H1 (cell line): Measurements from ENCODE around the gene JUN. TPM values are rescaled to one million over a fixed set of nuclear protein-coding genes. Genes with fewer than 3 reads are reported as not detected.

ENCODE experiments used
- CHD2 ChIP-seq: IDR thresholded peaks from 2 replicates; pipeline ENCODE4 v1.6.1; 2012; ENCODE audit warnings: low read length, improper control_type of control experiment
- CHD7 ChIP-seq: fragments of 300-600 bp; sonication (generic); IDR thresholded peaks from 2 replicates; pipeline ENCODE4 v1.7.1; 2012; ENCODE audit warnings: low read length, moderate library complexity, mild to moderate bottlenecking, inconsistent platforms; ENCODE audit not compliant: insufficient replicate concordance
- EZH2 ChIP-seq: fragments of 200-600 bp; sonication (generic); IDR thresholded peaks from 2 replicates; pipeline ENCODE4 v1.7.1; 2012; ENCODE audit warnings: low read depth, mild to moderate bottlenecking, moderate library complexity, low read length, inconsistent platforms; ENCODE audit not compliant: severe bottlenecking
- HDAC2 ChIP-seq, 2 experiments: fragments of 300-600 bp in 1 of 2; sonication (generic) in 1 of 2; IDR thresholded peaks; 2 replicates each; pipeline ENCODE4 v1.6.1; 2011 to 2012; ENCODE audit warnings: low read depth in 2 of 2, low read length in 2 of 2, mild to moderate bottlenecking in 2 of 2, moderate library complexity in 2 of 2, borderline replicate concordance in 1 of 2, inconsistent platforms in 1 of 2
- MAX ChIP-seq: IDR thresholded peaks from 2 replicates; pipeline ENCODE4 v1.6.1; 2012; ENCODE audit warnings: inconsistent platforms
- NANOG ChIP-seq: IDR thresholded peaks from 2 replicates; pipeline ENCODE4 v1.6.1; 2011; ENCODE audit warnings: low read length, low read depth, mild to moderate bottlenecking, inconsistent platforms; ENCODE audit not compliant: insufficient read depth, poor library complexity, severe bottlenecking
- RAD21 ChIP-seq, 2 experiments: IDR thresholded peaks in 1 of 2; conservative IDR thresholded peaks in 1 of 2; 2 replicates each; pipeline ENCODE4 v1.6.1; 2011; ENCODE audit warnings: low read depth in 2 of 2, low read length in 2 of 2, improper control_type of control experiment in 1 of 2, inconsistent platforms in 1 of 2, mild to moderate bottlenecking in 1 of 2, moderate library complexity in 1 of 2
- RXRA ChIP-seq: IDR thresholded peaks from 2 replicates; pipeline ENCODE4 v1.6.1; 2011; ENCODE audit warnings: low read depth, mild to moderate bottlenecking, low read length, moderate library complexity; ENCODE audit not compliant: insufficient read depth
- SAP30 ChIP-seq: fragments of 300-600 bp; sonication (generic); IDR thresholded peaks from 2 replicates; pipeline ENCODE4 v1.7.1; 2012; ENCODE audit warnings: low read length, moderate library complexity, mild to moderate bottlenecking, inconsistent platforms; ENCODE audit not compliant: insufficient read depth, insufficient replicate concordance
- TBP ChIP-seq: IDR thresholded peaks from 2 replicates; pipeline ENCODE4 v1.6.1; 2011; ENCODE audit warnings: low read depth, low read length, improper control_type of control experiment
- polyA plus RNA-seq, 7 experiments: library from polyadenylated mRNA; depleted of rRNA in 3 of 7; stranded (reverse) in 5 of 7; unstranded in 2 of 7; fragments of >200 nt in 5 of 7; fragments of 200-250 nt in 2 of 7; gene quantifications; 1 replicate in 5 of 7; 2 replicates in 1 of 7; 4 replicates in 1 of 7; pipeline versions ENCODE4 v1.2.1 to v1.2.3, GENCODE V29; 2011 to 2013; ENCODE audit warnings: missing spikeins in 2 of 7, mixed read lengths in 2 of 7
- total RNA-seq: library from RNA; stranded (reverse); fragmentation: NEBNext Ultra II Directional; extraction: Animal tissue kit (Norgen Biotek cat#: 25700); gene quantifications from 2 replicates; pipeline ENCODE4 v1.2.1, GENCODE V29; 2021

Gene JUN
- total and polyA plus RNA-seq, 2 of the 8 experiments (the other 6 are each of a cell fraction or from before 2014, with no cell fraction given), result 4.4 to 10.9 TPM

GRCh38 chr1:58815686-58816071 lies 31.8 kb upstream of the JUN start (continued):
- TF ChIP-seq SAP30 (no peak), RXRA (no peak), CHD7 (no peak), EZH2 (no peak), HDAC2 (IDR thresholded peaks at IDR 0.05; ENCODE audit: borderline replicate concordance in 1 of 2, low read depth in 2 of 2, low read length in 2 of 2) (0 out of 4 replicates have a peak, but pooled peaks of 1 of the 2 experiments have one; percentile 16), NANOG (no peak), CHD2 (no peak), MAX (0 out of 2 replicates have a peak, but pooled peaks have one; percentile 7), TBP (no peak), RAD21 (IDR thresholded peaks at IDR 0.05 in 1 of 2, conservative IDR thresholded peaks at IDR 0.05 in 1 of 2; ENCODE audit: low read depth in 2 of 2, low read length in 2 of 2) (no peak)
